MCF 10A (cell line): ENCODE data around the gene NADK2. TPM values are rescaled to one million over a fixed set of nuclear protein-coding genes. Genes with fewer than 3 reads are reported as not detected.

Source experiments
- BruUV-seq: library from RNA; stranded (reverse); fragments of 400-500 nt; replicated peaks from 2 replicates; lab custom pipeline; 2021; lab: Mats Ljungman, UMichigan
- CTCF ChIA-PET: fragments of 300-600 bp; sonication (Branson Sonifier 250); formaldehyde crosslinking; extraction: SDS; loops from one replicate; lab custom pipeline; 2021; ENCODE audit warnings: antibody characterized with exemption, inconsistent platforms; lab: Yijun Ruan, JAX
- POLR2A ChIA-PET: fragments of 300-600, 350-650 bp; sonication (Branson Sonifier 250); formaldehyde crosslinking; extraction: SDS; loops from one replicate; lab custom pipeline; 2020; ENCODE audit warnings: antibody characterized with exemption, inconsistent platforms; lab: Yijun Ruan, JAX
- DNase-seq: peaks from one replicate; pipeline ENCODE4 v3.0.0-alpha.2; 2018; ENCODE audit not compliant: unreplicated experiment
- H3K27ac Mint-ChIP-seq: one replicate; pipeline ENCODE4 v1.8.0; 2022; ENCODE audit warnings: mild to moderate bottlenecking, low read depth, mixed read lengths; ENCODE audit not compliant: unreplicated experiment
- H3K27me3 Mint-ChIP-seq: one replicate; pipeline ENCODE4 v1.8.0; 2022; ENCODE audit warnings: mixed read lengths; ENCODE audit not compliant: insufficient read depth, unreplicated experiment
- H3K36me3 Mint-ChIP-seq: one replicate; pipeline ENCODE4 v1.8.0; 2022; ENCODE audit warnings: mild to moderate bottlenecking, moderate library complexity, mixed read lengths; ENCODE audit not compliant: insufficient read depth, unreplicated experiment
- H3K4me1 Mint-ChIP-seq: one replicate; pipeline ENCODE4 v1.8.0; 2022; ENCODE audit warnings: mixed read lengths; ENCODE audit not compliant: insufficient read depth, unreplicated experiment
- H3K4me3 Mint-ChIP-seq: one replicate; pipeline ENCODE4 v1.8.0; 2022; ENCODE audit warnings: mild to moderate bottlenecking, moderate library complexity, mixed read lengths; ENCODE audit not compliant: unreplicated experiment
- H3K9me3 Mint-ChIP-seq: one replicate; pipeline ENCODE4 v1.8.0; 2022; ENCODE audit warnings: mixed read lengths; ENCODE audit not compliant: unreplicated experiment
- intact Hi-C: fragments of 100-400 bp; cut with micrococcal nuclease; formaldehyde crosslinking; loops from 2 replicates; pipeline ENCODE4 v1.14.1; 2022
- total RNA-seq: library from RNA; stranded (reverse); gene quantifications from 2 replicates; pipeline ENCODE4 v1.2.3, GENCODE V29; 2022
- TF ChIP-seq, protein P1 (sequence below): fragments of 200-600 bp; IDR thresholded peaks from one replicate; pipeline ENCODE4 v1.8.0; 2022; ENCODE audit warnings: antibody characterized with exemption, mild to moderate bottlenecking; ENCODE audit not compliant: unreplicated experiment

Gene NADK2
- total RNA-seq, 1 experiment from 2014 or later = 37.1 TPM

DNA sequence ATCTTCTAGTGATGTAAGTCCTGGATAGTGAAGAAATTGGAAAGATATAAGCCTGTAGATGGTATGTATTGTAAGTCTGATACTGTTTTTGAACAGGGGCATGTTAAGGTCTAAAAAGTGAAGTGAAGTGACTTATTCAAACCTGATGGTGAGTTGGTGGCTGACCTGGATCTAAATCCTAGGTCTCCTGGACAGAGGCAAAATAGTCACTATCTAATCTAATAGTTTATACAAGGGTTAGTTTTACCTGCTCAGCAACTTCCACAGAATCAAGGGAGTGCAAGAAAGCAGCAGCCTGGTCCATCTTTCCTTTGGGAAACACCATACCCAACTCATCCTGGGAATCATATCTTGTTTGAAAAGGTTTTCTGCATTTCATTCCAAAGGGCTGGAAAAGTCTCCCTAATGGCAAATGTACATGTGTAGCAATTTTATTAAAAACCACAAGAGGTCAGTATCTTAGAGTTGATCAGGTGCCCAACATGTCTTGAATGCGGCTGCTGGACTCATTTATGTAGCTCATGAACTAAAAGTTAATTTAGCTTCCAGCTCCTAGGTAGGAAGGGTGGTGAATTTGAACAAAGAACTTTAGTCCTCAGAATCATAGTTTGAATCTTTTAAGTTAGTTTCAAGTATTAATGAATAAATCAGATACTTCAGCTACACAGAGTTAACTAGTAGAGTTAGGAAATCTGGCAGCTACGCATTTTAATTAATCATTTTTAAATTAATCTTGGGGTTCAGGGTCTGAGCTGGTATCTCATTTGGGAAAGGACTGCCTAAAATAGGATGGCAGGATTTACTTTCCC is 63.8 kb downstream of the NADK2 start:
- no peak overlapping the region for H3K27ac Mint-ChIP-seq
- no TSS peak for BruUV-seq

DNA sequence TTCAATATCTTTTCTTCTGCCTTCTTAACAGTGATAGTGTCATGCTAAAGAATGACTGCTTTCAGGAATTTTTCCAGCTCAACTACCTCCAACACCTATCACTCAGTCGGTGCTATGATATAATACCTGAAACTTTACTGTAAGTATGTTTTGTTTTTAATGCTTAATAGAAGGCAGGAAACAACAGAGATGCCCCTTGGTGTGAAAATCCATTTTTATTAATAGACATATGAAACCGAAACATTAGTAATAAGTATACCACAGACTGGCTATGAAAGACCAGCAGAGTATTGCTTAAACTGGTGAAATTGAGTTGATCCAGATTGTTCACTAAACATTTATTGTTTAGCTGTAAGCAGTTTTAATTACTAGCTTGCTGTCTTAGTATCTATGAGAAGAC is 64.6 kb downstream of the NADK2 start:
- H3K4me3 Mint-ChIP-seq = no peak overlapping the region
- H3K36me3 Mint-ChIP-seq = peaks cover 64% of the 10 kb centered on the region
- no peaks in the 10 kb centered on the region for H3K9me3 Mint-ChIP-seq
- TF ChIP-seq, protein P1, sequence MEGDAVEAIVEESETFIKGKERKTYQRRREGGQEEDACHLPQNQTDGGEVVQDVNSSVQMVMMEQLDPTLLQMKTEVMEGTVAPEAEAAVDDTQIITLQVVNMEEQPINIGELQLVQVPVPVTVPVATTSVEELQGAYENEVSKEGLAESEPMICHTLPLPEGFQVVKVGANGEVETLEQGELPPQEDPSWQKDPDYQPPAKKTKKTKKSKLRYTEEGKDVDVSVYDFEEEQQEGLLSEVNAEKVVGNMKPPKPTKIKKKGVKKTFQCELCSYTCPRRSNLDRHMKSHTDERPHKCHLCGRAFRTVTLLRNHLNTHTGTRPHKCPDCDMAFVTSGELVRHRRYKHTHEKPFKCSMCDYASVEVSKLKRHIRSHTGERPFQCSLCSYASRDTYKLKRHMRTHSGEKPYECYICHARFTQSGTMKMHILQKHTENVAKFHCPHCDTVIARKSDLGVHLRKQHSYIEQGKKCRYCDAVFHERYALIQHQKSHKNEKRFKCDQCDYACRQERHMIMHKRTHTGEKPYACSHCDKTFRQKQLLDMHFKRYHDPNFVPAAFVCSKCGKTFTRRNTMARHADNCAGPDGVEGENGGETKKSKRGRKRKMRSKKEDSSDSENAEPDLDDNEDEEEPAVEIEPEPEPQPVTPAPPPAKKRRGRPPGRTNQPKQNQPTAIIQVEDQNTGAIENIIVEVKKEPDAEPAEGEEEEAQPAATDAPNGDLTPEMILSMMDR = no peak
- DNase-seq = no peak
- intact Hi-C loops = loop anchor here (5.0 kb wide), 2 partner anchors 65 to 520 kb away; partner anchors contain the start of gene NADK2
- POLR2A ChIA-PET = interaction anchor here (0.6 to 1.5 kb wide), 4 partner anchors 12 to 450 kb away, joined by 3 to 4 read pairs (median 4); no protein-coding TSS in a partner anchor
- no peaks in the 10 kb centered on the region for H3K27me3 Mint-ChIP-seq
- BruUV-seq = no TSS peak
- H3K27ac Mint-ChIP-seq = no peak overlapping the region
- CTCF ChIA-PET = interaction anchor here (0.6 to 3.1 kb wide), 15 partner anchors 16 to 519 kb away, joined by 3 to 28 read pairs (median 6); no protein-coding TSS in a partner anchor
- H3K4me1 Mint-ChIP-seq = no peaks in the 10 kb centered on the region

More for the DNA sequence above, 63.8 kb downstream of the NADK2 start:
- Mint-ChIP-seq H3K36me3 (peaks cover 64% of the 10 kb centered on the region), H3K4me3 (no peak overlapping the region), H3K4me1 (no peaks in the 10 kb centered on the region), H3K27me3 (no peaks in the 10 kb centered on the region), H3K9me3 (no peaks in the 10 kb centered on the region)
- intact Hi-C loops = loop anchor here (1.0 to 5.0 kb wide), 4 partner anchors 64 to 519 kb away; partner anchors contain the start of gene NADK2
- POLR2A ChIA-PET = interaction anchor here (0.6 to 2.2 kb wide), 9 partner anchors 11 to 450 kb away, joined by 3 to 9 read pairs (median 3); partner anchors contain the start of gene NADK2
- peak; percentile 49 for DNase-seq
- TF ChIP-seq, protein P1 = peak; percentile 49
- CTCF ChIA-PET = interaction anchor here (0.5 to 3.1 kb wide), 43 partner anchors 9 to 1195 kb away, joined by 3 to 28 read pairs (median 4); partner anchors contain the start of gene NADK2

DNA sequence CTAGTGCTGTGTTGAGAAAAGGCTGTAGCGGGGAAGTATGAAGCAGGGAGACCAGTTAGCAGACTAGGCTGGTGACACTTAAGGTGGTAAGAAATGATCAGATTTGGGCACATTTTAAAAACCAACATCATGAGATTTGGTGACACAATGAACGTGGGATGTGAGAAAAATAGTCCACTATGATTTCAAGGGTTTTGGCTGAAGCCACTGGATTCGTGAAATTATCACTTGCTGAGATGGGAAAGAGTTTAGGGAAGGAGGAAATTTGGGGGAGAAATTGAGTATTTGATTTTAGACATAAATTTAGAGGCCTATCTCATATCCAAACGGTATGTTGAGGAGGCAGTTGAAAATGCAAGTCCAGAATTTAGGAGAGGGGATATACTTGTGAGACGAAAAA is 66.7 kb downstream of the NADK2 start:
- no peak for DNase-seq
- Mint-ChIP-seq H3K27me3 (no peaks in the 10 kb centered on the region), H3K36me3 (peaks cover 59% of the 10 kb centered on the region), H3K27ac (no peak overlapping the region), H3K9me3 (no peaks in the 10 kb centered on the region), H3K4me3 (no peak overlapping the region), H3K4me1 (no peaks in the 10 kb centered on the region)
- intact Hi-C loops = loop anchor here (5.0 kb wide), 2 partner anchors 67 to 522 kb away; partner anchors contain the start of gene NADK2
- POLR2A ChIA-PET = interaction anchor here (0.7 kb wide), 1 partner anchor 8 kb away, joined by 4 read pairs; no protein-coding TSS in a partner anchor
- TF ChIP-seq, protein P1 = no peak
- BruUV-seq = no TSS peak
- CTCF ChIA-PET = interaction anchor here (0.7 kb wide), 1 partner anchor 180 kb away, joined by 3 read pairs; no protein-coding TSS in a partner anchor

- no peak for DNase-seq
- BruUV-seq = no TSS peak
- intact Hi-C loops = no loop called here
- Mint-ChIP-seq H3K27ac (no peak overlapping the region), H3K4me1 (no peaks in the 10 kb centered on the region), H3K27me3 (no peaks in the 10 kb centered on the region), H3K4me3 (no peak overlapping the region), H3K9me3 (no peaks in the 10 kb centered on the region), H3K36me3 (peaks cover 63% of the 10 kb centered on the region)
- POLR2A ChIA-PET = no interaction called here
- CTCF ChIA-PET = interaction anchor here (0.7 kb wide), 1 partner anchor 20 kb away, joined by 3 read pairs; no protein-coding TSS in a partner anchor
- TF ChIP-seq, protein P1 = no peak
These were observed 67.6 kb downstream of the NADK2 start for GRCh38 chr5:36174119-36174518.
